NOMO-1 treated with dmso at 0.1 percent for 144 hours (cell line): ENCODE data around the gene DUOX1.

Source experiments
- DNase-seq: peaks from one replicate; lab custom pipeline; 2025; ENCODE audit not compliant: unreplicated experiment; lab: John Stamatoyannopoulos, UW

DUOX1 gene

GRCh38 chr15:45165536-45165935 lies 35.7 kb downstream of the DUOX1 start:
- DNase-seq = no peak

- peak; percentile 85 for DNase-seq
Measured at GRCh38 chr15:45166834-45167630, 37.2 kb downstream of the DUOX1 start.

- no peak for DNase-seq
Measured at GRCh38 chr15:45167631-45168205, 37.9 kb downstream of the DUOX1 start.

GRCh38 chr15:45168286-45168685 lies 38.5 kb downstream of the DUOX1 start:
- no peak for DNase-seq

- no peak for DNase-seq
Measured at GRCh38 chr15:45168751-45169551, 39.2 kb downstream of the DUOX1 start.

GRCh38 chr15:45169608-45170480 lies 40.0 kb downstream of the DUOX1 start:
- DNase-seq = peak; percentile 54

- no peak for DNase-seq
Measured at GRCh38 chr15:45171912-45172311, 42.1 kb downstream of the DUOX1 start.

- no peak for DNase-seq
Measured at GRCh38 chr15:45174069-45174468, 44.3 kb downstream of the DUOX1 start.

- no peak for DNase-seq
Measured at GRCh38 chr15:45174577-45174976, 44.8 kb downstream of the DUOX1 start.

GRCh38 chr15:45177285-45177684 lies 47.5 kb downstream of the DUOX1 start:
- no peak for DNase-seq

- no peak for DNase-seq
Measured at GRCh38 chr15:45179221-45179985, 49.6 kb downstream of the DUOX1 start.

GRCh38 chr15:45180201-45180600 lies 50.4 kb downstream of the DUOX1 start:
- peak; percentile 14 for DNase-seq

- no peak for DNase-seq
Measured at GRCh38 chr15:45180648-45181436, 51.0 kb downstream of the DUOX1 start.

GRCh38 chr15:45181491-45182285 lies 51.9 kb downstream of the DUOX1 start:
- DNase-seq = peak; percentile 43

GRCh38 chr15:45182996-45183395 lies 53.2 kb downstream of the DUOX1 start:
- DNase-seq = no peak

GRCh38 chr15:45183511-45183910 lies 53.7 kb downstream of the DUOX1 start:
- no peak for DNase-seq

GRCh38 chr15:45184562-45185041 lies 54.8 kb downstream of the DUOX1 start:
- no peak for DNase-seq

- DNase-seq = no peak
Measured at GRCh38 chr15:45185069-45185779, 55.4 kb downstream of the DUOX1 start.
